HCT116 (cell line): ENCODE data around the gene IPO13. TPM values are rescaled to one million over a fixed set of nuclear protein-coding genes. Genes with fewer than 3 reads are reported as not detected.

Source experiments
- ATAC-seq: fragments of 200-7000 bp; cut with Tn5 transposase; 2 replicates; pipeline ENCODE4 v1.9.1; 2020; ENCODE audit warnings: mild to moderate bottlenecking, moderate library complexity
- BruUV-seq: library from RNA; stranded (reverse); fragments of 400-500 nt; replicated peaks from 2 replicates; lab custom pipeline; 2021; lab: Mats Ljungman, UMichigan
- CTCF ChIA-PET: fragments of 300-600 bp; sonication (Branson Sonifier 250); formaldehyde crosslinking; loops from one replicate; lab custom pipeline; 2021; ENCODE audit warnings: antibody characterized with exemption; lab: Charles Lee
- POLR2A ChIA-PET: fragments of 300-600, 350-600 bp; sonication (Branson Sonifier 250); formaldehyde crosslinking; loops from one replicate; lab custom pipeline; 2021; ENCODE audit warnings: antibody characterized with exemption; lab: Charles Lee
- RAD21 ChIA-PET, 2 experiments: fragments of 300-600 bp; sonication (Branson Sonifier 250); formaldehyde crosslinking; loops; one replicate each; lab custom pipeline; 2023; ENCODE audit warnings: low total read pairs in 2 of 2; ENCODE audit not compliant: uncharacterized antibody in 2 of 2, unreplicated experiment in 2 of 2, low non-redundant PET in 1 of 2; lab: Charles Lee
- DNase-seq: peaks from one replicate; pipeline ENCODE4 v3.0.0-alpha.2; 2010; ENCODE audit warnings: low read depth, low spot score
- H2AFZ ChIP-seq: fragments of 200-600 bp; shearing (Covaris generic), sonication (generic); 2 replicates; pipeline ENCODE4 v1.6.1; 2017; ENCODE audit warnings: low read depth, mixed run types, mixed read lengths, antibody characterized with exemption, low read length; ENCODE audit not compliant: poor library complexity, severe bottlenecking
- H3K27ac ChIP-seq: 2 replicates; pipeline ENCODE4 v1.5.1; 2012; ENCODE audit warnings: low read depth, low read length
- H3K27me3 ChIP-seq: fragments of 200-600 bp; sonication (generic); 2 replicates; pipeline ENCODE4 v1.6.1; 2016; ENCODE audit warnings: mixed run types, low read length, mixed read lengths; ENCODE audit not compliant: insufficient read depth
- H3K36me3 ChIP-seq, 2 experiments: fragments of 200-500 bp in 1 of 2; fragments of 200-600 bp in 1 of 2; sonication (Bioruptor generic) in 1 of 2; sonication (generic) in 1 of 2; 2 replicates each; pipeline versions ENCODE4 v1.5.1 to v1.6.1; 2014 to 2016; ENCODE audit warnings: low read length in 2 of 2, inconsistent platforms in 1 of 2, mixed read lengths in 1 of 2, mixed run types in 1 of 2; ENCODE audit not compliant: insufficient read depth in 2 of 2, control insufficient read depth in 1 of 2
- H3K4me1 ChIP-seq, 2 experiments: fragments of 200-600 bp in 1 of 2; sonication (generic) in 1 of 2; 2 replicates each; pipeline versions ENCODE4 v1.5.1 to v1.6.1; 2012 to 2017; ENCODE audit warnings: low read length in 2 of 2, inconsistent platforms in 1 of 2, mild to moderate bottlenecking in 1 of 2, mixed read lengths in 1 of 2, mixed run types in 1 of 2, moderate library complexity in 1 of 2; ENCODE audit not compliant: insufficient read depth in 2 of 2, control insufficient read depth in 1 of 2
- H3K4me2 ChIP-seq: fragments of 200-600 bp; sonication (generic); 2 replicates; pipeline ENCODE4 v1.6.1; 2017; ENCODE audit warnings: mixed run types, low read length, mixed read lengths
- H3K4me3 ChIP-seq, 2 experiments: fragments of 200-600 bp in 1 of 2; sonication (generic) in 1 of 2; replicated peaks in 1 of 2; 2 replicates each; pipeline ENCODE4 v1.5.1; 2011 to 2016; ENCODE audit warnings: low read length in 2 of 2, control low read depth in 1 of 2, low read depth in 1 of 2, mild to moderate bottlenecking in 1 of 2, mixed read lengths in 1 of 2, mixed run types in 1 of 2
- H3K79me2 ChIP-seq: fragments of 200-600 bp; sonication (generic); 2 replicates; pipeline ENCODE4 v1.6.1; 2017; ENCODE audit warnings: mild to moderate bottlenecking, mixed run types, low read length, moderate library complexity, mixed read lengths; ENCODE audit not compliant: insufficient read depth
- H3K9ac ChIP-seq: fragments of 200-600 bp; sonication (generic); 2 replicates; pipeline ENCODE4 v1.6.1; 2016; ENCODE audit warnings: low read length, mixed read lengths
- H3K9me2 ChIP-seq: fragments of 200-600 bp; sonication (generic), shearing (Covaris generic); 2 replicates; pipeline ENCODE4 v1.6.1; 2017; ENCODE audit warnings: mixed run types, mild to moderate bottlenecking, moderate library complexity; ENCODE audit not compliant: insufficient read depth
- H3K9me3 ChIP-seq, 2 experiments: fragments of 200-500 bp in 1 of 2; fragments of 200-600 bp in 1 of 2; sonication (Bioruptor generic) in 1 of 2; sonication (generic) in 1 of 2; 2 replicates each; pipeline ENCODE4 v1.6.1; 2014 to 2017; ENCODE audit warnings: low read length in 2 of 2, mixed read lengths in 2 of 2, inconsistent platforms in 1 of 2, low read depth in 1 of 2, mild to moderate bottlenecking in 1 of 2, mixed run types in 1 of 2, moderate library complexity in 1 of 2; ENCODE audit not compliant: control insufficient read depth in 1 of 2, insufficient read depth in 1 of 2
- H4K20me1 ChIP-seq: fragments of 200-600 bp; sonication (generic), shearing (Covaris generic); 2 replicates; pipeline ENCODE4 v1.6.1; 2017; ENCODE audit warnings: mixed run types, mild to moderate bottlenecking, moderate library complexity; ENCODE audit not compliant: insufficient read depth
- CBX3 ChIP-seq: IDR thresholded peaks from 2 replicates; pipeline ENCODE4 v1.6.1; 2012; ENCODE audit warnings: low read depth
- CEBPB ChIP-seq: IDR thresholded peaks from 2 replicates; pipeline ENCODE4 v1.6.1; 2012; ENCODE audit warnings: low read depth
- EGR1 ChIP-seq: IDR thresholded peaks from 2 replicates; pipeline ENCODE4 v1.6.1; 2012; ENCODE audit warnings: low read depth
- EZH2 ChIP-seq: fragments of 200-600 bp; sonication (generic); IDR thresholded peaks from 2 replicates; pipeline ENCODE4 v1.6.1; 2017; ENCODE audit warnings: antibody characterized with exemption, mixed run types
- EZH2phosphoT487 ChIP-seq: fragments of 200-600 bp; IDR thresholded peaks from 2 replicates; pipeline ENCODE4 v1.6.1; 2018; ENCODE audit warnings: antibody characterized with exemption, borderline replicate concordance
- FOSL1 ChIP-seq: IDR thresholded peaks from 2 replicates; pipeline ENCODE4 v1.6.1; 2012; ENCODE audit warnings: low read depth
- JUND ChIP-seq: IDR thresholded peaks from 2 replicates; pipeline ENCODE4 v1.6.1; 2012
- POLR2A ChIP-seq: IDR thresholded peaks from 2 replicates; pipeline ENCODE4 v1.7.0; 2011; ENCODE audit warnings: borderline replicate concordance; ENCODE audit not compliant: insufficient read depth, insufficient read length; ENCODE audit errors: extremely low read depth
- POLR2AphosphoS5 ChIP-seq: IDR thresholded peaks from 2 replicates; pipeline ENCODE4 v1.6.1; 2011; ENCODE audit warnings: mild to moderate bottlenecking, low read depth, low read length, moderate library complexity
- RAD21 ChIP-seq: IDR thresholded peaks from 2 replicates; pipeline ENCODE4 v1.6.1; 2012; ENCODE audit warnings: low read depth, mild to moderate bottlenecking
- SIN3A ChIP-seq: IDR thresholded peaks from 2 replicates; pipeline ENCODE4 v1.6.1; 2012; ENCODE audit warnings: low read depth
- SRF ChIP-seq: IDR thresholded peaks from 2 replicates; pipeline ENCODE4 v1.6.1; 2012; ENCODE audit warnings: low read depth
- TCF7L2 ChIP-seq: IDR thresholded peaks from 2 replicates; pipeline ENCODE4 v1.7.0; 2011; ENCODE audit warnings: borderline replicate concordance, inconsistent platforms; ENCODE audit not compliant: insufficient read depth, insufficient read length; ENCODE audit errors: extremely low read depth
- ZFX ChIP-seq: fragments of 450-650 bp; IDR thresholded peaks from 2 replicates; pipeline ENCODE4 v1.6.1; 2017
- ZNF274 ChIP-seq: fragments of 200-500 bp; sonication (Bioruptor generic); IDR thresholded peaks from 2 replicates; pipeline ENCODE4 v1.6.1; 2014; ENCODE audit warnings: mild to moderate bottlenecking, low read depth, low read length, inconsistent platforms
- intact Hi-C: fragments of 100-400 bp; cut with micrococcal nuclease; formaldehyde crosslinking; loops from 2 replicates; pipeline ENCODE4 v1.10.0; 2022
- total RNA-seq: library from RNA; stranded (reverse); gene quantifications from one replicate; pipeline ENCODE4 v1.2.1, GENCODE V29; 2021; ENCODE audit not compliant: unreplicated experiment
- TF ChIP-seq, protein P1 (sequence below), 3 experiments: fragments of 200-600 bp in 1 of 3; sonication (generic) in 1 of 3; IDR thresholded peaks in 2 of 3; conservative IDR thresholded peaks in 1 of 3; 2 replicates each; pipeline ENCODE4 v1.5.1; 2012 to 2017; ENCODE audit warnings: low read depth in 2 of 3, low read length in 2 of 3, antibody characterized with exemption in 1 of 3, borderline replicate concordance in 1 of 3, control low read depth in 1 of 3, mild to moderate bottlenecking in 1 of 3, mixed read lengths in 1 of 3, mixed run types in 1 of 3, moderate library complexity in 1 of 3; ENCODE audit not compliant: insufficient read depth in 1 of 3
- TF ChIP-seq, protein P2 (sequence below): IDR thresholded peaks from 2 replicates; pipeline ENCODE4 v1.6.1; 2012; ENCODE audit warnings: low read depth
- TF ChIP-seq, protein P3 (sequence below): IDR thresholded peaks from 2 replicates; pipeline ENCODE4 v1.6.1; 2011; ENCODE audit warnings: mild to moderate bottlenecking, low read length, moderate library complexity; ENCODE audit not compliant: insufficient replicate concordance; ENCODE audit errors: extremely low read depth
- TF ChIP-seq, protein P4 (sequence below): IDR thresholded peaks from 2 replicates; pipeline ENCODE4 v1.6.1; 2012

The IPO13 gene
- total RNA-seq, 1 experiment from 2014 or later, result 18.7 TPM

DNA sequence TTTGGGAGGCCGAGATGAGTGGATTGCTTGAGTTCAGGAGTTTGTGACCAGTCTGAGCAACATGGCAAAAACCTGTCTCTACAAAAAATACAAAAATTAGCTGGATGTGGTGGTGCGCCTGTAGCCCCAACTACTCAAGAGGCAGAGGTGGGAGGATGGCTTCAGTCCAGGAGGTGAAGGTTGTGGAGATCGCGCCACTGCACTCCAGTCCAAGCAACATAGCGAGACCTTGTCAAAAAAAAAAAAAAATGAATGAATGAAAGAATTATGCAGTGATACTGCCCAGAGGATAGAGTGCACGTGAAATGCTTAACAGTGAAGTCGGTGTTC, 22.6 kb downstream of the IPO13 start:
- ChIA-PET CTCF (interaction anchor here (1.2 kb wide), 1 partner anchor 206 kb away, joined by 4 read pairs; no protein-coding TSS in a partner anchor), RAD21 (interaction anchor here in 1 of 2 experiments (1.0 kb wide), 1 partner anchor 22 kb away, joined by 3 read pairs; the partner anchor contains the start of gene CCDC24), POLR2A (interaction anchor here (1.0 to 1.1 kb wide), 2 partner anchors 13 to 35 kb away, joined by 3 read pairs; no protein-coding TSS in a partner anchor)
- H3K9me3 ChIP-seq, result no peaks in the 10 kb centered on the region
- no peaks in the 10 kb centered on the region for H4K20me1 ChIP-seq
- H3K36me3 ChIP-seq, result peaks cover 9 to 29% of the 10 kb centered on the region in 2 experiments; a peak in 3 of 4 replicates
- DNase-seq (no peak), ATAC-seq (no peak)
- no TSS peak for BruUV-seq
- H3K79me2 ChIP-seq, result peaks cover 18% of the 10 kb centered on the region
- peak overlapping the region; percentile 15 to 99 for H3K4me3 ChIP-seq
- H3K9ac ChIP-seq, result no peak overlapping the region
- intact Hi-C loops, result no loop called here
- H3K27ac ChIP-seq, result no peak overlapping the region
- TF ChIP-seq, protein P1, sequence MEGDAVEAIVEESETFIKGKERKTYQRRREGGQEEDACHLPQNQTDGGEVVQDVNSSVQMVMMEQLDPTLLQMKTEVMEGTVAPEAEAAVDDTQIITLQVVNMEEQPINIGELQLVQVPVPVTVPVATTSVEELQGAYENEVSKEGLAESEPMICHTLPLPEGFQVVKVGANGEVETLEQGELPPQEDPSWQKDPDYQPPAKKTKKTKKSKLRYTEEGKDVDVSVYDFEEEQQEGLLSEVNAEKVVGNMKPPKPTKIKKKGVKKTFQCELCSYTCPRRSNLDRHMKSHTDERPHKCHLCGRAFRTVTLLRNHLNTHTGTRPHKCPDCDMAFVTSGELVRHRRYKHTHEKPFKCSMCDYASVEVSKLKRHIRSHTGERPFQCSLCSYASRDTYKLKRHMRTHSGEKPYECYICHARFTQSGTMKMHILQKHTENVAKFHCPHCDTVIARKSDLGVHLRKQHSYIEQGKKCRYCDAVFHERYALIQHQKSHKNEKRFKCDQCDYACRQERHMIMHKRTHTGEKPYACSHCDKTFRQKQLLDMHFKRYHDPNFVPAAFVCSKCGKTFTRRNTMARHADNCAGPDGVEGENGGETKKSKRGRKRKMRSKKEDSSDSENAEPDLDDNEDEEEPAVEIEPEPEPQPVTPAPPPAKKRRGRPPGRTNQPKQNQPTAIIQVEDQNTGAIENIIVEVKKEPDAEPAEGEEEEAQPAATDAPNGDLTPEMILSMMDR (IDR thresholded peaks at IDR 0.05 in 2 of 3, conservative IDR thresholded peaks at IDR 0.05 in 1 of 3; ENCODE audit: borderline replicate concordance in 1 of 3, insufficient read depth in 1 of 3, low read depth in 2 of 3, low read length in 2 of 3), result no peak
- TF ChIP-seq, protein P2, sequence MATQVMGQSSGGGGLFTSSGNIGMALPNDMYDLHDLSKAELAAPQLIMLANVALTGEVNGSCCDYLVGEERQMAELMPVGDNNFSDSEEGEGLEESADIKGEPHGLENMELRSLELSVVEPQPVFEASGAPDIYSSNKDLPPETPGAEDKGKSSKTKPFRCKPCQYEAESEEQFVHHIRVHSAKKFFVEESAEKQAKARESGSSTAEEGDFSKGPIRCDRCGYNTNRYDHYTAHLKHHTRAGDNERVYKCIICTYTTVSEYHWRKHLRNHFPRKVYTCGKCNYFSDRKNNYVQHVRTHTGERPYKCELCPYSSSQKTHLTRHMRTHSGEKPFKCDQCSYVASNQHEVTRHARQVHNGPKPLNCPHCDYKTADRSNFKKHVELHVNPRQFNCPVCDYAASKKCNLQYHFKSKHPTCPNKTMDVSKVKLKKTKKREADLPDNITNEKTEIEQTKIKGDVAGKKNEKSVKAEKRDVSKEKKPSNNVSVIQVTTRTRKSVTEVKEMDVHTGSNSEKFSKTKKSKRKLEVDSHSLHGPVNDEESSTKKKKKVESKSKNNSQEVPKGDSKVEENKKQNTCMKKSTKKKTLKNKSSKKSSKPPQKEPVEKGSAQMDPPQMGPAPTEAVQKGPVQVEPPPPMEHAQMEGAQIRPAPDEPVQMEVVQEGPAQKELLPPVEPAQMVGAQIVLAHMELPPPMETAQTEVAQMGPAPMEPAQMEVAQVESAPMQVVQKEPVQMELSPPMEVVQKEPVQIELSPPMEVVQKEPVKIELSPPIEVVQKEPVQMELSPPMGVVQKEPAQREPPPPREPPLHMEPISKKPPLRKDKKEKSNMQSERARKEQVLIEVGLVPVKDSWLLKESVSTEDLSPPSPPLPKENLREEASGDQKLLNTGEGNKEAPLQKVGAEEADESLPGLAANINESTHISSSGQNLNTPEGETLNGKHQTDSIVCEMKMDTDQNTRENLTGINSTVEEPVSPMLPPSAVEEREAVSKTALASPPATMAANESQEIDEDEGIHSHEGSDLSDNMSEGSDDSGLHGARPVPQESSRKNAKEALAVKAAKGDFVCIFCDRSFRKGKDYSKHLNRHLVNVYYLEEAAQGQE, result no peak
- TF ChIP-seq EGR1, result no peak
- no peak for TF ChIP-seq POLR2AphosphoS5
- TF ChIP-seq SIN3A, result no peak
- TF ChIP-seq CEBPB, result no peak
- TF ChIP-seq ZFX, result no peak
- no peak for TF ChIP-seq JUND
- no peak for TF ChIP-seq FOSL1
- no peak for TF ChIP-seq TCF7L2
- no peak for TF ChIP-seq EZH2phosphoT487
- TF ChIP-seq POLR2A, result no peak
- TF ChIP-seq, protein P3, sequence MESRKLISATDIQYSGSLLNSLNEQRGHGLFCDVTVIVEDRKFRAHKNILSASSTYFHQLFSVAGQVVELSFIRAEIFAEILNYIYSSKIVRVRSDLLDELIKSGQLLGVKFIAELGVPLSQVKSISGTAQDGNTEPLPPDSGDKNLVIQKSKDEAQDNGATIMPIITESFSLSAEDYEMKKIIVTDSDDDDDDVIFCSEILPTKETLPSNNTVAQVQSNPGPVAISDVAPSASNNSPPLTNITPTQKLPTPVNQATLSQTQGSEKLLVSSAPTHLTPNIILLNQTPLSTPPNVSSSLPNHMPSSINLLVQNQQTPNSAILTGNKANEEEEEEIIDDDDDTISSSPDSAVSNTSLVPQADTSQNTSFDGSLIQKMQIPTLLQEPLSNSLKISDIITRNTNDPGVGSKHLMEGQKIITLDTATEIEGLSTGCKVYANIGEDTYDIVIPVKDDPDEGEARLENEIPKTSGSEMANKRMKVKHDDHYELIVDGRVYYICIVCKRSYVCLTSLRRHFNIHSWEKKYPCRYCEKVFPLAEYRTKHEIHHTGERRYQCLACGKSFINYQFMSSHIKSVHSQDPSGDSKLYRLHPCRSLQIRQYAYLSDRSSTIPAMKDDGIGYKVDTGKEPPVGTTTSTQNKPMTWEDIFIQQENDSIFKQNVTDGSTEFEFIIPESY, result no peak
- TF ChIP-seq CBX3, result no peak
- TF ChIP-seq SRF, result no peak
- no peak for TF ChIP-seq RAD21
- TF ChIP-seq, protein P4, sequence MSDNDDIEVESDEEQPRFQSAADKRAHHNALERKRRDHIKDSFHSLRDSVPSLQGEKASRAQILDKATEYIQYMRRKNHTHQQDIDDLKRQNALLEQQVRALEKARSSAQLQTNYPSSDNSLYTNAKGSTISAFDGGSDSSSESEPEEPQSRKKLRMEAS, result no peak
- no peak for TF ChIP-seq ZNF274
- no peak for TF ChIP-seq EZH2
- TF ChIP-seq, all 23 proteins: peak for 0
- peaks cover 10 to 28% of the 10 kb centered on the region in 2 experiments for H3K4me1 ChIP-seq
- peak overlapping the region; percentile 93 for H3K4me2 ChIP-seq
- H3K27me3 ChIP-seq, result no peaks in the 10 kb centered on the region
- no peak overlapping the region for H2AFZ ChIP-seq
- H3K9me2 ChIP-seq, result no peaks in the 10 kb centered on the region
